Prostate gland (tissue), 2 donors: ENCODE measurements around the gene ARID3B. TPM values are rescaled to one million over a fixed set of nuclear protein-coding genes. Genes with fewer than 3 reads are reported as not detected.
A peak's percentile ranks its signal among the peaks of the same experiment; 100 is the strongest.
"Not testable (repeated sequence)": the region's sequence is repeated elsewhere in the genome, so short reads cannot be mapped to it uniquely, and the experiment has no call there.

ENCODE experiments used
- DNase-seq: peaks from one replicate; pipeline ENCODE4 v3.0.0-alpha.2; 2019; ENCODE audit warnings: low spot score
- H3K27ac ChIP-seq, 2 donors: fragments of 200-600 bp; sonication (generic); 2 replicates each; pipeline ENCODE4 v1.5.1; 2017 to 2019
- H3K27me3 ChIP-seq: fragments of 200-600 bp; sonication (generic); replicated peaks from 2 replicates; pipeline ENCODE4 v1.5.1; 2019; ENCODE audit not compliant: insufficient read depth
- H3K36me3 ChIP-seq, 2 donors: fragments of 200-600 bp; sonication (generic); 1 replicate in 1 of 2; 2 replicates in 1 of 2; pipeline versions ENCODE4 v1.5.1 to v1.8.1; 2017 to 2019
- H3K4me1 ChIP-seq: fragments of 200-600 bp; sonication (generic); replicated peaks from 2 replicates; pipeline ENCODE4 v1.5.1; 2019
- H3K4me3 ChIP-seq, 2 donors: fragments of 200-600 bp; sonication (generic); 2 replicates each; pipeline ENCODE4 v1.5.1; 2017 to 2019
- H3K9me3 ChIP-seq: fragments of 200-600 bp; sonication (generic); 2 replicates; pipeline ENCODE4 v1.5.1; 2017
- CTCF ChIP-seq, 4 experiments: fragments of 200-600 bp in 2 of 4; fragments of 450-650 bp in 2 of 4; sonication (generic) in 2 of 4; IDR thresholded peaks; 1 replicate in 3 of 4; 2 replicates in 1 of 4; pipeline ENCODE4 v1.5.1; 2016 to 2019; ENCODE audit warnings: antibody characterized with exemption in 4 of 4, mild to moderate bottlenecking in 2 of 4, moderate library complexity in 2 of 4
- POLR2A ChIP-seq: fragments of 450-650 bp; IDR thresholded peaks from one replicate; pipeline ENCODE4 v1.6.1; 2016; ENCODE audit warnings: antibody characterized with exemption, mild to moderate bottlenecking
- POLR2AphosphoS5 ChIP-seq: sonication (generic); formaldehyde crosslinking; IDR thresholded peaks from one replicate; pipeline ENCODE4 v1.6.1; 2017; ENCODE audit warnings: antibody characterized with exemption
- WGBS: methylation state at CpG from one replicate; pipeline ENCODE4 v1.1.5; 2018; 5-methylcytosine and 5-hydroxymethylcytosine counted together
- intact Hi-C: fragments of 100-400 bp; cut with DNase I; formaldehyde crosslinking; loops from one replicate; pipeline ENCODE4 v1.14.2; 2022
- total RNA-seq, 2 donors: library from RNA; depleted of rRNA; stranded (reverse); fragments of >200 nt; gene quantifications; one replicate each; pipeline ENCODE4 v1.1.0, GENCODE V29; 2016

The ARID3B gene
- total RNA-seq, 2 donors from 2014 or later: 5.1 to 36.7 TPM

GRCh38 chr15:74594455-74594854 lies 53.4 kb downstream of the ARID3B start:
- TF ChIP-seq CTCF (IDR thresholded peaks at IDR 0.05) (no peak), POLR2A (no peak), POLR2AphosphoS5 (no peak)
- no peak for DNase-seq
- H3K9me3 ChIP-seq: no peaks in the 10 kb centered on the region
- H3K36me3 ChIP-seq: no peaks in the 10 kb centered on the region
- WGBS: 94% methylated on average over 4 of the region's 4 CpGs
- no peak overlapping the region for H3K27ac ChIP-seq
- H3K27me3 ChIP-seq: no peaks in the 10 kb centered on the region
- H3K4me3 ChIP-seq: no peak overlapping the region
- intact Hi-C loops: no loop called here
- peaks cover 5% of the 10 kb centered on the region for H3K4me1 ChIP-seq

GRCh38 chr15:74595271-74595670 lies 54.3 kb downstream of the ARID3B start:
- Histone ChIP-seq H3K36me3 (no peaks in the 10 kb centered on the region), H3K9me3 (no peaks in the 10 kb centered on the region), H3K27ac (no peak overlapping the region), H3K4me3 (no peak overlapping the region), H3K27me3 (no peaks in the 10 kb centered on the region), H3K4me1 (peaks cover 9% of the 10 kb centered on the region)
- no peak for DNase-seq
- intact Hi-C loops: loop anchor here (5.0 kb wide), 1 partner anchor 53 kb away; the partner anchor contains the start of gene ARID3B
- 85% methylated on average over 5 of the region's 5 CpGs for WGBS
- TF ChIP-seq CTCF (IDR thresholded peaks at IDR 0.05) (no peak), POLR2A (no peak), POLR2AphosphoS5 (no peak)

GRCh38 chr15:74596736-74597135 lies 55.7 kb downstream of the ARID3B start:
- H3K27me3 ChIP-seq, H3K4me3 ChIP-seq, DNase-seq, H3K4me1 ChIP-seq, H3K9me3 ChIP-seq, H3K36me3 ChIP-seq, H3K27ac ChIP-seq: not testable (repeated sequence)
- intact Hi-C loops: loop anchor here (5.0 kb wide), 1 partner anchor 54 kb away; the partner anchor contains the start of gene ARID3B
- 77% methylated on average over 10 of the region's 11 CpGs for WGBS

- H3K9me3 ChIP-seq, H3K27ac ChIP-seq, H3K4me3 ChIP-seq, H3K36me3 ChIP-seq, DNase-seq, H3K27me3 ChIP-seq, H3K4me1 ChIP-seq: not testable (repeated sequence)
- intact Hi-C loops: loop anchor here (5.0 kb wide), 1 partner anchor 55 kb away; the partner anchor contains the start of gene ARID3B
- 86% methylated on average over 16 of the region's 16 CpGs for WGBS
Measured at GRCh38 chr15:74597146-74597705, 56.2 kb downstream of the ARID3B start.

- no peaks in the 10 kb centered on the region for H3K9me3 ChIP-seq
- H3K4me3 ChIP-seq: peak overlapping the region; percentile 46 to 57
- 5% methylated on average over 26 of the region's 26 CpGs for WGBS
- H3K27me3 ChIP-seq: no peaks in the 10 kb centered on the region
- peak; percentile 94 for DNase-seq
- no peaks in the 10 kb centered on the region for H3K36me3 ChIP-seq
- peak overlapping the region; percentile 86 to 91 for H3K27ac ChIP-seq
- intact Hi-C loops: loop anchor here (2.0 to 5.0 kb wide), 2 partner anchors 17 to 56 kb away; partner anchors contain the start of genes ARID3B and CLK3
- peaks cover 9% of the 10 kb centered on the region for H3K4me1 ChIP-seq
- TF ChIP-seq CTCF (IDR thresholded peaks at IDR 0.05): peak in 1 of 4 experiments; percentile 20
- peak; percentile 95 for TF ChIP-seq POLR2A
- TF ChIP-seq POLR2AphosphoS5: peak; percentile 99
Measured at GRCh38 chr15:74598126-74598842, 57.3 kb downstream of the ARID3B start.
